CD4-positive, alpha-beta T cell treated with Interleukin-4 for 1 hour (primary cell): ENCODE data around the gene LRP10.
"Not testable (repeated sequence)": the region's sequence is repeated elsewhere in the genome, so short reads cannot be mapped to it uniquely, and the experiment has no call there.

ENCODE experiments used
- DNase-seq, 2 donors: peaks; one replicate each; pipeline ENCODE4 v3.0.0-alpha.2; 2020 to 2022

The LRP10 gene

DNA sequence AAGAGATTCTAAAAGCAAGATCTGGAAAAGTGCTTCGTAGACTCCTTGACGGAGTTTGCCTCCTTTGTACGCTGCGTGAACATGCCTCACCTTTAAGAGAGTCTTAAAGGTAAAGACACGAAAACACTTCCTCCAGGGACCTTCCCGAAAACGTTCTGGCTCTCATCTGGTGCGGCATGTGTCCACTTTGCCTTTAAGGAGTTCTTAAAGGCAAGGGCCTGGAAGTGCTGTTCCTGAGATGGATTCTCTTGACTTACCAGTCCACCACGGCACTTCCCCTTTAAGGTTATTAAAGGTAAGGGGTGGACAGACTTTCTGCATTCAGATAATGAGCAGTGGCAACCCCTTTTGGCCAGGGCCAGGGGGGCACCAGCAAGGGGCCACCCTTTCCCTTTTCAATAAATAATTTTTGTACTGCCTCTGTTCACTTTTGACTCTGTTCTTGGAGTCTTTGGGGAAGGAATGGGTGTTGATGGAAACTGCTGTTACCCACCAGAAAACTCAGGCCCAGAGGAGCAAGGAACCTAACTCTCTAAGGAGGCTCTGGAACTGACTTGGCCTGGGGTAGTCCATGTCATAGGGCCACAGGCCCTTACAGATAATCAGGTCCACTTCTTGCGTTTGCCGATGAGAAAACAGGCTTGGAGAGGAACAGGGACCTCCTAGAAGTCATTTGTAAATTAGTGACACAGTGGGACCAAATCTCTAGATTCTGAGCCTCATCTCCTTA, 15.9 kb downstream of the LRP10 start:
- peak; percentile 62 to 74 for DNase-seq

DNA sequence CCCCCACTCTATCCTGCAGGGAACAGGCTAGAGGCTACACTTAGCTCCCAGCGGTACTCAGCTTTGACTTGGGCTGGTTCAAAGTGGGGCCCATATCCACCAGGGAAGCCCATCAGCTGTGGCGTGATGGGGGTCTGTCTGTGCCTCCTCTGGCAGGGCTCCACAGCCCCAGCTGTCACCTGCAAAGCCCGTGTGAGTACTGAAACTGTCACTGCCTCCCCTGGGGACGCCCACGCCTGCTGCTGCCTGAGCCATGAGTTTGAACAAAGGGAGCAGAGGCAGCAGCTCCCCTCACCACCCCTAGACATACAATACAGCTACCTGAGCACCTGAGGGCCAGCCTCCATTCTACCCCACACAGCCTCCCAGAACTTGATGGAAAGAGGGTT, 16.4 kb downstream of the LRP10 start:
- DNase-seq: peak in 1 of 2 donors; percentile 67

DNA sequence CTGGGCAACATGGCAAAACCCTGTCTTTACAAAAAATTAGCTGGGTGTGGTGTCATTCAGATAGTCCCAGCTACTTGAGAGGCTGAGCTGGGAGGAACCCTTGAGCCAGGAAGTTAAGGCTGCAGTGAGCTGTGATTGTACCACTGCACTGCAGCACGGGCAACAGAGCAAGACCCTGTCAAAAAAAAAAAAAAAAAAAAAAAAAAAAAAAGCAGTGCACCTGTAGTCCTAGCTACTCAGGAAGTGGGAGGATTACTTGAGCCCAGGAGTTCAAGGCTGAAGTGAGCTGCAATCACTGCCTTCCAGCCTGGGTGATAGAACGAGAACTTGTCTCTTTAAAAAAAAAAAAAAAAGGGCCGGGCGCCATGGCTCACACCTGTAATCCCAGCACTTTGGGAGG, 17.1 kb downstream of the LRP10 start:
- peak; percentile 30 to 38 for DNase-seq

DNA sequence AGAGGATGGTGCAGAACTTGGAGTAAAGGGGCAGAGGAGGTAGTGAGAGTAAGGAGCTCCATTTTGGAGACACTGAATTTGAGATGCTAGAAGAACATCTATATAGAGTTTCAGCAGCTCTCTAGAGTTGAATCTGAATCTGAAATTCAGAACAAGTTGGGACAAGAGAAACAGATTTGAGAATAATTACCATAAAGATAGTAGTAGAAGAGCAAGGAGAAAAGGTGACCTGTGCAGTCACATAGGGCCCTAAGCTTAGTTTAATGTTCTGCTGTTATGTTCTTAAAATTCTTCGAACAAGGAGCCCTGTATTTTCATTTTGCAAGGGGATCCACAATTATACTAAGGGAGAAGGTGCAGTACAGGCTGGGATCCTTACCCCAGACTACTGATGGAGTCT, 18.9 kb downstream of the LRP10 start:
- DNase-seq: no peak

DNA sequence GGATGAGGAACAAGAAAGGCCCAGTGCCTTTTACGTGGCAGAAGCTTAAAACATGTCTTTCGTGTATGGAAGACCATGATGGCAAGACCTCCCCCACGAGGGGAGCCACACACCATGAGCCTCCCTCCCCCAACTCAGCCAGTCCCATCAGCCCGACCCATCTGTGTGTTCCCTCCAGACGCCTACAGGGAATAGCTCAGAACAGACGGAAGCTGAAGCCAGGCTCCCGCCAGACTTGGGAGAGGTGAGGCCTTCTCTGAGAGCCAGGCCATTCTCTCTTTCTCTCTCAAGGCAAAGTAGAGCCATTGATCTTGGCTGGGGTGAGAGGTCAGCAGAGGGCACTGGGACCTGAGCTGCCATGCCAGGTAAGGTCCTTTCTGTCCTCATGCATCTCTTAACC, 20.9 kb downstream of the LRP10 start:
- no peak for DNase-seq

DNA sequence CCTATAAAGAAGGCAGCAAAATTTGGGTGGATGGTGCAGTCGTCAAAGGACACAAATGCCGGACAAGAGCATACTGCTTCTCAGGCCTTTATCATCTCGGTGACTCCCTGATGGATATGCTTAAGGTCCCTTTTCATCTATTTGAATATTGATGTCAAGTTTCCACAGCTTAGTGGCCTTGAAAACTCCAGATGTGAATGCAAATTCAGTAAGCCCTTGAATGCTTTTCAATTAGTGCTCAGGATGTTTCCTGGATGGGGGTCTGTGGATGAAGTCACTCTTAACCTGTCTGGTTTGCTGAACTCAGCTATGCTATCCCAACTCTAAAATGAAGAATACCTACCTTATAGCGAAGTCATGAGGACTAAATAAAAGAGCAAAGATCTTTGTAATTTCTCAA, 22.2 kb downstream of the LRP10 start:
- DNase-seq: no peak

DNA sequence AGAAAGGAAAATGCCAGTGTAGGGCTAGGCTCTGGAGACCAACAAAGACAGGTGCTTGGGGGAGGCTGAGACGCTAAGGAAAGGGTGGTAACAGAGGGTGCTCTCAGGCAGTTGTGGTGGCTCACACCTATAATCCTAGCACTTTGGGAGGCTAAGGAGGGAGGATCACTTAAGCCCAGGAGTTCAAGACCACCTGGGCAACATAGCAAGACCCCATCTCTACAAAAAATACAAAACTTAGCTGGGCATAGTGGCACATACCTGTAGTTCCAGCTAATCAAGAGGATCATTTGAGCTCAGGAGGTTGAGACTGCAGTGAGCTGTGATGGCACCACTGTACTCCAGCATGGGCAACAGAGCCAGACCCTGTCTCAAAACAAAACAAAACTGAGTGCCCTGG, 23.9 kb downstream of the LRP10 start:
- no peak for DNase-seq

DNA sequence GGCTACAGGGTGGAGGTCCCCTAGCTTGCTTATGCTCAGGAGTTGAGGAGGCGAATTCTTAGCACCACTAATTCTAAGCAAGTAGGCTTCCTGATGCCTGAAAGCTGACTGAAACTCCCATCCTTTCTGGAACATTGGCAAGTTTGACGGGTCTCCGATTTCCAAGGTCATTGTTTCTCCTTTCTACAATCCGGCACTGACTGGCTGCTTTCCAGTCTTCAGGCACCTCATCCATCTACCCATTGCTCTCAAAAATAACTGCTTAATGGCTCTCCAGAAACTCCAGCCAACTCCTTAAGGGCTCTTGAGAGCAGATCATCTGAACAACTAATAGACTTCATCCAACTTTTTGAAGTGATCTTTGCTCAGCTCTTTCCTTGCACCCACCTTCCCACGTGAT, 24.8 kb downstream of the LRP10 start:
- DNase-seq: no peak

DNA sequence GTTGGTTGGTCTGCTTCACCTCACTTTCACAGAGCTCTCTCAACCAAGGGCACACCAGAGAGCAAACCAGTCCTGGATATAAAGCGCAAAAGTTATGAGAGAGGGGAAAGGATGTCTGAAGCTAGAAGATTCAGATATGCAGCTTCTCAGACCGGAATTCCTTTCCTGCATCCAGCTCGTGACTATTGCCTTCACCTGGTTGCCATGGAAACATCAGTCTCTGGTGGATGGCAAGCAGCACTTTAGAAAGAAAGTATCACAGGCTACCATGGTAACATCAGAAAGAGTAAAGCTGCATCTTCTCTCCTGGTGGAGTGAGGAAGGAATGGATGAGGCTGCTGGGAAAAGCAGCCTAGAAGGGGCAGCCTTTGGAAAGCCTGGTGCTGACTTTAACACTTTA, 25.2 kb downstream of the LRP10 start:
- DNase-seq: no peak

DNA sequence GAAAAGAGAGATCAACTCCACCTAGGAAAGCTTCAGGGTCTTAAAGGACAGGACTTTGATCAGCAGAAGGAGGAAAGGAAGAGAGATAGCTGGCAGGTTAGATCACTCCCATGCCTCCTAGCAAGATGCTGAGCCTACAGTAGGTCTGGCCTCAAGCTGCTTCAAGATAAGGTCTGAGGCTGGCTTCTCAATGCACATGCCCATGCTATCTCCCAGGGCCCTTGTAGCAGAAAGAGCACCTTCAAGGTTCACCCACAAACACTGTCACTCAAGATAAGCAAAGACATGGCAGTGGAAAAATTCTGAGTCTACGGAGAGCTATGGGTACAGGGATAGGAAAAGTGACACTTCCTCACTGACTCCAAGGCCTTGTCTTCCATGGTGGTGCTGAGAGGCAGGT, 25.8 kb downstream of the LRP10 start:
- DNase-seq: no peak

DNA sequence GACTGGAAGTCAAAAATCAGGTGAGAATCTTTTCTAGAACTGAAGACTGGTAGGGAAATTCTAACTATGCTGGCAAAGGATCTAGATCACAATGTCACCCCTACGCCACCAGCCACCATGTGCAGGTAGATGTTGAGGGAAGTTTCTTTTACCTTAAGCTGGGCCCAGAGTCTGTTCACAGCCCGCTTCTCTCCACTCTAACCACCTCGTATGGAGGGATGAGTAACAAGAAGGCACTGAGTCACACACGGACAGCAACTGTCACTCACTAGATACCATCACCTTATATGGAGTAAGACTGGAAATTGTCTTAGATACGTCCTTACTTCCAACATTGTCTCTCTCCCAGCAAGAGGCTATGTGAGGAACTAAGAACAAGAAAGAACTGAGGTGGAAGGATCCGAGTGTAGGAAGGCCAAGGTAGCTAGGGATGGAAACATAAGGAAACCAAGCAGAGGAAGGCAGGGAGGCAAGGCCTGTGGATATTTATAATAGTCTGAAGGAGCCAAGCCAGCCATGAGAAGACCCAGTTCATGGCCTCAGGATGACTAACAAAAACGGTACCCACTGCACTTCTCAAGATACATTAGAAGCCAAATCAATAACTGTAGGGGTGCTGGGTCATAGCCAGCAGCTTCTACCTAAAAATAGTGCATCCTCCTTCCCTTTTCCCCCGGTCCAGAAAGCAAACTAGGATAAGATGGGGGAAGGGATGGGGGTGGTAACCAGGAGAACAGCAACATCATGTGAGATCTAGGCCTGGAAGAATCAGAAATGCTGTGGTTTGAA, 27.0 kb downstream of the LRP10 start:
- DNase-seq: no peak

DNA sequence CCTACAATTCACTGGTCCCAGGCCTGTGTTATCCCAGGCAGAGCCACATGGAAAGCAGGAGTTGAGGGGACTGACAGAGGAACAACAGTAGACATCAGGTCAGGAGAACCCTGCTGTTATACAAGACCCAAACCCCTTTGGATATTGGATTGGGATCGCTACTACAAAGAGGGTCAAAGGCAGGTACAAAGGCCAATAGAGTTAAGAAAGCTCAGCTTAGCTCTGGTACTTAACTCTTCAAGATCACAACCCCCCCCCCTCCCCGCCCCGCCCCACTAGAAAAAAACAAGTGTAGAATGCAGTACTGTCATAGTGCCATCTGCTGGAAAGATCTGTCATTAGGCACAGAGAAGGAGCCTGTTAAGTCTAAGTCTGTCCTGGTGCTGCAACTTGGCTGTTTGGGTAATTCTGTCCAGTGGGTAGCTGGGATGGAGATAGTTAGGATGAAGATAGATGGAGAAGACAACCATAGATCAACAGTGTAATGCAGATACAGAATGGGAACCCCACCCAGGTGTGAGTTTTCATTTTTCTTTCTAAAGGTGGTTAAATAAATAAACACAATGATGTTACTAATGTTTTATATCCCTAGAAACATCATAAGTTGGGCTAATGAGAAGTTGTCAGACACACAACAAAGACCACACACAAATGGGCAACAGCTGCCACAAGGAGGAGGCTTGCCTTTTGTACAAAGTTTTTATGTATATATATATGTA, 28.7 kb downstream of the LRP10 start:
- DNase-seq: peak; percentile 61 to 80

DNA sequence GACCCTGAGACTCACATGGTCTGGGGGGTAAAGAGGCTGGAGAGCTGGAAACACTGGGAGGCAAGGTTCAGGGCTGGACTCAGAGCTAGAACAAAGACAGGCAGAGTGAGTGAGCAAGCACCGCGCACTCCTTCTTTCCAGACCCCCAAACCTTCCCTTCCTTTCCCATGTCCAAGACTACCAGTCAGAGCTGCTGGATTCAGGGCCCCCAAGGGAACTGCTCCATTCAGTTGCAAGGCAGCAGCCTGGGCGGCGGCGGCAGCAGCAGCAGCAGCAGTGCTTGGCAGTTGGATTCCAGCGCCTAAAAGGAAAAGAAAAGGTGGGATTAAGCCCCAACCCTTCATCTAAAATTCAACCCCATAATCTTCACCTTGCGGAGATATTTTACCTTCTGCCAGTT, 30.3 kb downstream of the LRP10 start:
- no peak for DNase-seq

DNA sequence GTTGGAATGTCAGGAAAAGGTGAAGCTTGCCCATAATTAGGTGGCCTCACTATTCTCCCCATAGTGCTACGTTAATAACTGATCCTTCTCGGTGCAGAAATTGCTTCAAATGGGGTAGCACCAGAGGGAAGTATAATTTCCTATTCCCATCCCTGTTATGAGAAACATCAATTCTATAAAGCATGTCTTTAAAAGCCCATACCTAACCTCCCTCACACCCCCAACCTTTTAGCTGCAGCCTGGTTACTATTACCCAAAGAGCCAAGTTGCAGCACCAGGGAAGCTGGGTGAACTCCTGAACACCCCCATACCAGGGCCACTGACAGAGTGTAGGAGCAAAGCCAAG, 32.2 kb downstream of the LRP10 start:
- no peak for DNase-seq

DNA sequence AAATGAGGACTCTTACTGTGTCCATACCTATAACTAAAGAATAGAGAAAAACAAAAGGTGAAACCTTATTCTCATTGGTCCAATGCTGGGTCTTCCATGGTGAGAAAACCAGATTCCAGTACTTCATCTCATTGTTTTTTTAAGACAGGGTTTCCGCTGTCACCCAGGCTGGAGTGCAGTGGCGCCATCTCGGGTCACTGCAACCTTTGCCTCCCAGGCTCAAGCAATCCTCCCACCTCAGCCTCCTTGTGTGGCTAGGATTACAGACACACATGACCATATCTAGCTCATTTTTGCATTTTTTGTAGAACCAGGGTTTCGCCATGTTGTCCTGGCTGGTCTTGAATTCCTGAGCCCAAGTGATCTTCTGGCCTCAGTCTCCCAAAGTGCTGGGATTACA, 34.1 kb downstream of the LRP10 start:
- no peak for DNase-seq

DNA sequence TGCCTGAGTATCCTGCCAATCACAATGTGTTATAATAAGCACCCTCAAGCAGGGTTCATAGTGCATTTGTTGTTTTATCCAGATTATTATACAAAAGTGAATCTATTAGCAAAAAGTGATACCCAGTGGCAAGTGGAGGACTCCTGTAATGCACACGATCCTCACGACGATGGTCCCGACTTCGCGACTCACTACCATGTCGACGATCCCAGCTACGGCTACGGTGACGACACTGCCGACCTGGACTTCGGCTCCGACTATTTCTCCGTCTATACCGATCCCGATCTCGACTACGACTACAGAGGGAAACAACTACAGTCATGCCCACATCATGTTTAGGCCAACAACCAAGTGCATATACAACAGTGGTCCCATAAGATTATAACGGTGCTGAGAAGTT, 34.5 kb downstream of the LRP10 start:
- no peak for DNase-seq

DNA sequence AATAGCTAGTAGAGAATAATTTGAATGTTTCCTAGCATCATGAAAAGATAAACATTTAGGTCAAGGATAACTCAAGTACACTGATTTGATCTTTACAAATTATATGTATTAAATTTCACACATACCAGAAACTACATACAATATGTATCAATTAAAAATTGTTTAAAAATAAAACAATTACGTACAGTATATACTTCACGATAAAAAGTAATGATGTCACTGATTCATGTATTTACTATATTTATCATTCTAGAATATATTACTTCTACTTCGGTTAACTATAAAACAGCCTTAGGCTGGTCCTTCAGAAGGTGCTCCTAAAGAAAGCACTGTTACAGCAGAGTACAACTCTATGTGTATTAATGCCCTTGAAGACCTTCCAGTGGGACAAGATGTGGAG, 35.9 kb downstream of the LRP10 start:
- no peak for DNase-seq

DNA sequence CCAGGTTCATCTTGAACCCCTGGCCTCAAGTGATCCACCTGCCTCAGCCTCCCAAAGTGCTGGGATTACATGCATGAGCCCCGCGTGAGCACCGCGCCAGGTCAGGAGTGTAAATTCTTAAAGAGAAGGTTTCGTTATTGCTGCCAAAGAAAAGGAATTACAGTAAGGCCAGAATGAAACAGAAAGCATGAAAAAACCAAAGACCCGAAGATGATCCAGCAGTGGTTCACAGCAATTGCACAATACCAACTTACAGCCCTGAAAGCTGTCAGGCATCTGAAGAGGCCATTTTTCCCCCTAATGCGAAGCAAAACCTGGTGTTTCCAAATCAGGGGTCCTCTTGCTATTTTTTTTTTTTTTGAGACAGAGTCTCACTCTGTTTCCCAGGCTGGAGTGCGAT, 37.1 kb downstream of the LRP10 start:
- no peak for DNase-seq

DNA sequence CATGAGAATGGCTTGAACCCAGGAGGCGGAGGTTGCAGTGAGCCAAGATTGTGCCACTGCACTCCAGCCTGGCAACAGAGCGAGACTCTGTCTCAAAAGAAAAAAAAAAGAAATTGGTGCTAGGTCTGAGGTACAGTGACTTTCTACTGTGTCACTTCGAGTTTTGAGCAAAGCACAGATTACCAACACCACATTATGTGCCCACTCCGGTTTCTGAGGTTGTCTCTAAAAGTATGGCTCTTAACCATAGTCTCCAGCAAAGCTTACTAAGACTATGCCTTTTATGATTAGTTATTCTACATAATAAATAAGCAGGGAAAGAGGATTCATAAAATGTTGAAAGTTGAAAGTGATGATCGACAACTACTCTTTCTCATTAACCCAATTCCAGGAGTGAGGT, 39.4 kb downstream of the LRP10 start:
- no peak for DNase-seq

DNA sequence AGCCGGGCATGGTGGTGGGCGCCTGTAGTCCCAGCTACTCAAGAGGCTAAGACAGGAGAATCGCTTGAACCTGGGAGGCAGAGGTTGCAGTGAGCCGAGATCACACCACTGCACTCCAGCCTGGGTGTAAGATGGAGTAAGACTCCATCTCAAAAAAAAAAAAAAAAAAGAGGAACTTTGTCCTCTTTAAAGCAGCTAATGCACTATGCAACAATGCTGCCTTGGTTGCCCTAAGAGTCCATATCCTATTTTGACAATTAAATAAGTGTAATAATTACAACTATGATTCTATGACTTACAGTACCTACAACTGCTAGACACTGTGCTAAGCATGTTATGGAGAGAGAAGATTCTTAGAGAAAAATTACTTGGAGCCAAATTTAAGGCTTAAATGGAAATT, 43.3 kb downstream of the LRP10 start:
- not testable (repeated sequence) for DNase-seq

DNA sequence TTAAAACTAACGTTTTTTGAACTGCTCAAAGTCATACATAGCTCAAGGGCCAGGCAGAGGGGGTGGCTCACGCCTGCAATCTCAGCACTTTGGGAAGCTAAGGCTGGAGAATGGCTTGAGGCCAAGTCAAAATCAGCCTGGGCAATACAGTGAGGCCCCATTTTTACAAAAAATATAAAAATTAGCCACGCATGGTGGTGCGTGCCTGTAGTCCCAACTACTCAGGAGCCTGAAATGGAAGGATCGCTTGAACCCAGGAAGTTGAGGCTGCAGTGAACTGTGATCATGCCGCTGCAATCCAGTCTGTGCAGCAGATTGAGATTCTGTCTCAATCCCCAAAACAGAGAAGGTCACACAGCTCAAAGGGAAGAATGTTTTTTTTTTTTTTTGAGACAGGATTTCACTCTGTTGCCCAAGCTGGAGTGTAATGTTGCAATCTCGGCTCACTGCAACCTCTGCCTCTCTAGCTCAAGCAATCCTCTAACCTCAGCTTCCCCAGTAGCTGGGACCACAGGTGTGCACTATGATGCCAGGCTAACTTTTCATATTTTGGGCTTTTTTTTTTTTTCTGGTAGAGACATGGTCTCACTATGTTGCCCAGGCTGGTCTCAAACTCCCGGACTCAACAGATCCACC, 44.5 kb downstream of the LRP10 start:
- DNase-seq: peak in 1 of 2 donors; percentile 31

DNA sequence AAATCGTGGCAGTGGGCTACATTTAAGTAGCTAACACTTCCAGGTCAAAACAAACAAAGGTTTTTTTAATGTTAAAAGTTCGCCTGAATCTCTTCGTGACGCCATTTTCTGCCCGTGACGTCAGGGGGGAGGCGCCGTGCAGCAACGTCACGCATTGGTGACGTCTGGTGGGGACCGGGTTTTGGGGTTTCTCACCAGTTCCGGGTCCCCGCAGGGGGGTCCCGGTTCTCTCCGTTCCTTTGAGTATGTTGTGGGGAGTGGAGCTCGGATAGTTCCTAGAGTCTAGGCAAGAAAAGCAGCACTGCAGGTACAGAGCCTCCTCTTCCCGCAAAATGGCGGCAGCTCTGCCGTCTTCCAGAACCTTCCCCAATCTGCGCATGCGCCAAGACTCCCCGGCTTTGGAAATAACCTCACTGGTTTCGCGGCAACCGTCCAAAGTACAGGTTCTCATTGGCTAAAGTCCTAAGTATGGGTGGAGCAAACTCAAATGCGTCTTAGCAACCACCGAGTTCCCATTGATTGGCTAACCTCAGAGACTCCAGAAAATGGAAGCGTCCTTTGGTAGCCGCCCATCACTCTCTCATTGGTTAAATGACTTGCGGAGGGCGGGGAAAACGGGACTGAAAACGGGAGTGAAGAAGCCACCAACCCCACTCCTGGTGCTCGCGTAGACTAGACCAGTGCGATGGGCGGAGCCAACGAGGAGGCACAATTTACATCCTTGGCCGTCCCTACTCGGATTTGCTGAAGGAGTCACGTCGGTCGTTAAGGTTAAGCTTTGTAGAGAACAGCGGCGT, 47.5 kb downstream of the LRP10 start, which contains the start of gene RBM23:
TSS of gene RBM23 (minus strand) at position 346 of the 797 bp plus-strand sequence.
- peak; percentile 100 for DNase-seq

DNA sequence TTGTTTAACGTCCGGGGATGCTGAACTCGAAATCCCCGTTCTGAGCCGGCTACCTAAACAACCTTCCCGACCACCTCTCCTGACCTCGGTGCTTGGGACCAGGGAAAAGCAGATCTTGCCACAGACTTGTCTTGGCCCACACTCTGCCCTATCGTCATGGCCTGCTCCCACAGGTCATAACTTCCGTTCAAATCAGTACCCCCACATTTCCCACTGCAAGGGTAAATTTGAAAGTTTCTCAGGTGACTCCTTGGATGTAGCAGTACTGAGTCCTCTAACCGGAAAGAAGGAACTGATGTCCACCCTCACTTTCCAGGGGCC, 48.0 kb downstream of the LRP10 start:
- no peak for DNase-seq
